BE2C (cell line): Measurements from ENCODE around the gene SSR3.
"Not testable (repeated sequence)": the region's sequence is repeated elsewhere in the genome, so short reads cannot be mapped to it uniquely, and the experiment has no call there.

Experiments
- DNase-seq: peaks from one replicate; pipeline ENCODE4 v3.0.0-alpha.2; 2020
- H3K27me3 ChIP-seq: fragments of 250-450 bp; sonication (Bioruptor Pico); 2 replicates; pipeline ENCODE4 v1.5.1; 2020; ENCODE audit warnings: mild to moderate bottlenecking
- H3K36me3 ChIP-seq: fragments of 250-450 bp; sonication (Bioruptor Pico); 2 replicates; pipeline ENCODE4 v1.5.1; 2020; ENCODE audit warnings: mild to moderate bottlenecking
- H3K4me1 ChIP-seq: fragments of 250-450 bp; sonication (Bioruptor Pico); 2 replicates; pipeline ENCODE4 v1.5.1; 2020
- H3K4me3 ChIP-seq: 2 replicates; pipeline ENCODE4 v1.5.1; 2011; ENCODE audit warnings: low read depth, low read length
- H3K9me3 ChIP-seq: fragments of 250-450 bp; sonication (Bioruptor Pico); 2 replicates; pipeline ENCODE4 v1.5.1; 2020
- TF ChIP-seq, protein P1 (sequence below): IDR thresholded peaks from 2 replicates; pipeline ENCODE4 v1.5.1; 2012; ENCODE audit warnings: mild to moderate bottlenecking, low read depth, low read length

The SSR3 gene

DNA sequence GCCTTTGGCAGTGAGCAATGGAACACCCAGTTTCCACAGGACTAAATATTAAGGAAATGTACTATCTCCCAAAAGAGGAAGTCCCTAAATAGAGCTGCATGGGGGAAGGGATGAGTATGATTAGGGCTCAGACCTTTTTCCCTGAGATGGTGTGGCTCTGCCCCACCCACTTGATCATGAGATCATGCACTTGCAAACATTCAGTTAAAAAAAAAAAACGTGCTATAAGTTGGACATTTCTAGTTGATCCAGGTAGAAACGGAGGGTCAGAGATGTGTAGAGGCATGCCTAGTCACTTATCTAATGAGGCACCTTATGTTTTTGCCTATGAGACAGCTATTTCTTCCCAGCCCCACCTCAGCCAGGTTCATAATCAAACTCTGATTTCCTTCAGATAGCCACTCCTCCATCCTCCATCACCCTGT, 24.5 kb upstream of the SSR3 start:
- no peaks in the 10 kb centered on the region for H3K36me3 ChIP-seq
- H3K4me1 ChIP-seq = no peaks in the 10 kb centered on the region
- no peak overlapping the region for H3K4me3 ChIP-seq
- DNase-seq = no peak
- no peaks in the 10 kb centered on the region for H3K27me3 ChIP-seq
- TF ChIP-seq, protein P1, sequence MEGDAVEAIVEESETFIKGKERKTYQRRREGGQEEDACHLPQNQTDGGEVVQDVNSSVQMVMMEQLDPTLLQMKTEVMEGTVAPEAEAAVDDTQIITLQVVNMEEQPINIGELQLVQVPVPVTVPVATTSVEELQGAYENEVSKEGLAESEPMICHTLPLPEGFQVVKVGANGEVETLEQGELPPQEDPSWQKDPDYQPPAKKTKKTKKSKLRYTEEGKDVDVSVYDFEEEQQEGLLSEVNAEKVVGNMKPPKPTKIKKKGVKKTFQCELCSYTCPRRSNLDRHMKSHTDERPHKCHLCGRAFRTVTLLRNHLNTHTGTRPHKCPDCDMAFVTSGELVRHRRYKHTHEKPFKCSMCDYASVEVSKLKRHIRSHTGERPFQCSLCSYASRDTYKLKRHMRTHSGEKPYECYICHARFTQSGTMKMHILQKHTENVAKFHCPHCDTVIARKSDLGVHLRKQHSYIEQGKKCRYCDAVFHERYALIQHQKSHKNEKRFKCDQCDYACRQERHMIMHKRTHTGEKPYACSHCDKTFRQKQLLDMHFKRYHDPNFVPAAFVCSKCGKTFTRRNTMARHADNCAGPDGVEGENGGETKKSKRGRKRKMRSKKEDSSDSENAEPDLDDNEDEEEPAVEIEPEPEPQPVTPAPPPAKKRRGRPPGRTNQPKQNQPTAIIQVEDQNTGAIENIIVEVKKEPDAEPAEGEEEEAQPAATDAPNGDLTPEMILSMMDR = no peak
- no peaks in the 10 kb centered on the region for H3K9me3 ChIP-seq

DNA sequence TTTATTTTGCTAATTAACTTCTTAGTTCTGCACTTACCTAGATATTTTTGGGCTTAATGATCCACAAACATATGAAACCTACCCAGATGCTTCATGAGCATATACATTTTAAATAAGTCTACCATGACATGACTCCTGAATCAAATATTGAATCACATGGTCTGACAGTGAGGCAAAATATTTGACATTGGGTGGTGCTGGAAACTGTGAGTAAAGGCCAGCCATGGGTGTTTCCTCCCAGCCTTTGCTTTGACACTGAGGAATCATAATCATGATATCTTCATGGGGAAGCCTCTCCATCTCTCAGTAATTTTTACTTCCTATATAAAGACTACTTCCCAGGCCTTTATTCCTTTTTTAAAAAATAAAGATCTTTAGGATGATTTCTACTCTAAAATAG, 22.8 kb upstream of the SSR3 start:
- H3K4me1 ChIP-seq = no peaks in the 10 kb centered on the region
- no peaks in the 10 kb centered on the region for H3K9me3 ChIP-seq
- TF ChIP-seq, protein P1 = no peak
- no peaks in the 10 kb centered on the region for H3K36me3 ChIP-seq
- DNase-seq = no peak
- no peaks in the 10 kb centered on the region for H3K27me3 ChIP-seq
- no peak overlapping the region for H3K4me3 ChIP-seq

DNA sequence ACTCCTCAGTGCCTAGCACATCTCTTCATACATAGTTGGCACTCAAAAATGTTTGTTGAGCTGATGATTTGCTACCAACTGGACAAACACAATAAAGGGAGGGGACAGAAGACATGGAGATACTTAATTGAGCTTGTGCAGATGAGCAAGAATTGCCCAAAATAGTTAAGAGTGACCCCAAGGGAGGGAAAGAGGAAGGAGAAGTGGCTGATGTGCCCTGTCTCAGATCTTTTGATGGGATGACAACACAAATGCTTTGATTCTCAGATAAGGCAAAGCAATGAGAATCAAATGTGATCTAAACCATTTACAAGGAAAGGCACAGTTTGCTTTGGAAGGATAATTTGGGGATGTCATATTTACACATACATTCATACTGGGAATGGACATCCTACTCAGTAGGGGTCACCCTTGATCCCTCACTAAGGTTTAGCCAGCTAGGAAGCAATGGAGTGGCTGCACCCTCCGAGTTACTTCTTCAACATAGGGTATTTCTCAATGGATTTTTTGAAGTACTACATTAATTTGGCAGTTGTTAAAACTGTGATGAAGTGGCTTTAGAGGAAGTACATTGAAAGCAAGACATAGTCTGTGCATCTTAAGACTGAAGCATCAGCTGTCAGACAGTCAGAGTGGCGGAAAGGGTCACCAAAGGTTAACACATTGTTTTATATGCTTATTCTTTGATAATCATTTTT, 21.9 kb upstream of the SSR3 start:
- Histone ChIP-seq H3K27me3 (no peaks in the 10 kb centered on the region), H3K4me3 (no peak overlapping the region), H3K9me3 (no peaks in the 10 kb centered on the region), H3K36me3 (no peaks in the 10 kb centered on the region), H3K4me1 (no peaks in the 10 kb centered on the region)
- no peak for DNase-seq
- TF ChIP-seq, protein P1 = no peak

GRCh38 chr3:156576051-156576450, 21.1 kb upstream of the SSR3 start:
- no peaks in the 10 kb centered on the region for H3K4me1 ChIP-seq
- H3K9me3 ChIP-seq = no peaks in the 10 kb centered on the region
- TF ChIP-seq, protein P1 = no peak
- H3K4me3 ChIP-seq = no peak overlapping the region
- no peak for DNase-seq
- no peaks in the 10 kb centered on the region for H3K36me3 ChIP-seq
- H3K27me3 ChIP-seq = no peaks in the 10 kb centered on the region

- TF ChIP-seq, protein P1 = no peak
- no peaks in the 10 kb centered on the region for H3K27me3 ChIP-seq
- DNase-seq = no peak
- no peaks in the 10 kb centered on the region for H3K9me3 ChIP-seq
- H3K4me3 ChIP-seq = no peak overlapping the region
- H3K36me3 ChIP-seq = no peaks in the 10 kb centered on the region
- no peaks in the 10 kb centered on the region for H3K4me1 ChIP-seq
These were observed 20.7 kb upstream of the SSR3 start for GRCh38 chr3:156575641-156576040.

DNA sequence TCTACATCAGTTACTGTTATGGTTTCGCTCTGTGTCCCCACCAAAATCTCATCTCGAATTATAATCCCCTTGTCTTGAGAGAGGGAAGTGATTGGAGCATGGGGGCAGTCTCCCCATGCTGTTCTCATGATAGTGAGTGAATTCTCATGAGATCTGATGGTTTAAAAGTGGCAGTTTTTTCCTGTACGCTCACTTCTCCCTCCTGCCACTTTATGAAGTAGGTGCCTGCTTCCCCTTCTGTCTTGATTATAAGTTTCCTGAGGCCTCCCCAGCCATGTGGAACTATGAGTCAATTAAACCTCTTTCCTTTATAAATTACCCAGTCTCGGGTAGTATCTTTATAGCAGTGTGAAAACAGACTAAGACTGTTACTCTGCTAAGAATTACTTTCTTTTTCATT, 15.0 kb upstream of the SSR3 start:
- not testable (repeated sequence) for H3K27me3 ChIP-seq, H3K4me3 ChIP-seq, H3K4me1 ChIP-seq, DNase-seq, H3K9me3 ChIP-seq, H3K36me3 ChIP-seq

GRCh38 chr3:156569016-156569415, 14.1 kb upstream of the SSR3 start:
- not testable (repeated sequence) for H3K27me3 ChIP-seq, DNase-seq, H3K36me3 ChIP-seq, H3K4me3 ChIP-seq, H3K9me3 ChIP-seq, H3K4me1 ChIP-seq
